Measurements from ENCODE around the gene RAB6B. TPM values are rescaled to one million over a fixed set of nuclear protein-coding genes. Genes with fewer than 3 reads are reported as not detected.

Gene RAB6B
- total RNA-seq, 1 donor from 2014 or later: 25.7 TPM

DNA sequence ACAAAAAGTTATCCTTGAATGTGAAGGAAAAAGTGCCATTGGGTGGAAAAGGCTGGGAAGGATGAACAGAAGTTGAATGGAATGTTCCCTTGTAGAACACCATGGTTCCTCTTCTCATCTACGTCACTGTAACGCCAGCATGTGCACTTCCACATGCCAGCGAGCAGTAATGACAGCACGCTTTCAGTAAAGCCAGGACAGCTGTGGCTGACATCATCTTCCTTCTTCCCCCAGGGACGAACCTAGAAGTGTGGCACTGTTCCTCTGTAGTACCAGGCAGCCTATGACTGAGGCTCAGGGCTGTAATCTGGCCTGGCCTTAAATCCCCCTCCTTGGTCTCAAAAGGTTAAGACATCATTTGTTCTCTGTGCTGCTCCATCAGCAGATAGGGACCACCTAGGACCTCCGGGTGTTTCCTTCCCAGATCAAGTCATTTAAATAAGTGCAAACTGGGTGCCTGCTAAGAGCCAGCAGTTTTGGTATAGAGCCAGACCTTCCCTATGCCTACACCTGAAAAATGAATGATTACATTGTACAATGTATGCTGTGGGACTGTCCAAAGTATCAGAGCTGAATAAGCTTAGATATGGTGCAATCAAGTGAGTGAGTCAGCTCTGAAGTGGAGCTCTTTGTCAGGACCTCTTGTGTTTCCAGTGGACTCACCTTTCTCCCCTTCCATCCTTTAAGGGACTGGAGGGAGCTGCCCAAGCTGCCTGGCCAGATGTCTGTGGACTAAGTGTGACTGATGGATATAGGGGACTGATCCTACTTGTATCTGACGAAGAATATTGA, 95.7 kb downstream of the RAB6B start:
- no peak overlapping the region for H3K4me3 Mint-ChIP-seq (ENCODE audit: unreplicated experiment)

DNA sequence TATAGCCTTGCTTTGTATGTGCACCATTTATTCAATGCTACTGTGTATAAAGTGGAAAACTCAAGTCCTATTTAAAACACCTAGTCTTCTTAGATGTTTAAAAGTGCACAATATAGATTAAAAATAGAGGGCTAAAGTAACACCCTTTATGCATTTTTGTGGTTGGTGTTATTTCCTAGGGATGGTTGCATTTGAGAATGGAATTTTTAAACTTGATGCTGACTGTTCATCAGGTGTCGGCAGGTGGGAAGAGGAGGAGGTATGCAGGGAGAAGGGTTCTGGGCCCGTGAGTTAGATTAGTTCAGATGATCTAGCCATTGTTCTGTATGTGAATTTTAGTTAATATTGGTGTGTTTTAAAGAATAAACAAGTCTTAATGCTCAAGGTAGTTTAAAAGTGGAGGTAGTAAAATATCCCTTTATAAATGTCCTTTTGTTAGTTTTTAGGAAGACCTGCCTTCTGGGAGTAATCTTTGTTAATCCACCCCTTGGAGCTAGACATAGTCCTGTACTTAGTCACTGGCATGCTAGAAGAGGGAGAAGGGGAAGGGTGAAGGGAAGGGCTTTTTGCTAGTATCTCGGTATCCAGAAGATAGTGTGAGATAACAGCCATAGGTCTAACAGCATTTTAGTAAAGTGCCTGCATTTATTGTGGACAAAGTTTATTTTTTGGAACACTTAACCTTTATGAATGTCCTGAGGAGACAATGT, 98.1 kb downstream of the RAB6B start:
- DNase-seq (ENCODE audit: low spot score): no peak
- Mint-ChIP-seq H3K9me3 (ENCODE audit: low read depth) (peaks cover 9% of the 10 kb centered on the region), H3K27ac (ENCODE audit: unreplicated experiment) (no peak overlapping the region), H3K4me1 (ENCODE audit: low read depth) (no peaks in the 10 kb centered on the region), H3K36me3 (ENCODE audit: low read depth) (peaks cover 5% of the 10 kb centered on the region), H3K4me3 (ENCODE audit: unreplicated experiment) (no peak overlapping the region), H3K27me3 (ENCODE audit: low read depth) (peaks cover 20% of the 10 kb centered on the region)
- TF ChIP-seq, protein P1, sequence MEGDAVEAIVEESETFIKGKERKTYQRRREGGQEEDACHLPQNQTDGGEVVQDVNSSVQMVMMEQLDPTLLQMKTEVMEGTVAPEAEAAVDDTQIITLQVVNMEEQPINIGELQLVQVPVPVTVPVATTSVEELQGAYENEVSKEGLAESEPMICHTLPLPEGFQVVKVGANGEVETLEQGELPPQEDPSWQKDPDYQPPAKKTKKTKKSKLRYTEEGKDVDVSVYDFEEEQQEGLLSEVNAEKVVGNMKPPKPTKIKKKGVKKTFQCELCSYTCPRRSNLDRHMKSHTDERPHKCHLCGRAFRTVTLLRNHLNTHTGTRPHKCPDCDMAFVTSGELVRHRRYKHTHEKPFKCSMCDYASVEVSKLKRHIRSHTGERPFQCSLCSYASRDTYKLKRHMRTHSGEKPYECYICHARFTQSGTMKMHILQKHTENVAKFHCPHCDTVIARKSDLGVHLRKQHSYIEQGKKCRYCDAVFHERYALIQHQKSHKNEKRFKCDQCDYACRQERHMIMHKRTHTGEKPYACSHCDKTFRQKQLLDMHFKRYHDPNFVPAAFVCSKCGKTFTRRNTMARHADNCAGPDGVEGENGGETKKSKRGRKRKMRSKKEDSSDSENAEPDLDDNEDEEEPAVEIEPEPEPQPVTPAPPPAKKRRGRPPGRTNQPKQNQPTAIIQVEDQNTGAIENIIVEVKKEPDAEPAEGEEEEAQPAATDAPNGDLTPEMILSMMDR (IDR thresholded peaks at IDR 0.05): no peak

More for the DNA sequence above, 95.7 kb downstream of the RAB6B start:
- H3K4me1 Mint-ChIP-seq (ENCODE audit: low read depth): peaks cover under 1% of the 10 kb centered on the region
- H3K9me3 Mint-ChIP-seq (ENCODE audit: low read depth): peaks cover 2% of the 10 kb centered on the region
- no peaks in the 10 kb centered on the region for H3K36me3 Mint-ChIP-seq (ENCODE audit: low read depth)
- no peak for DNase-seq (ENCODE audit: low spot score)
- H3K27me3 Mint-ChIP-seq (ENCODE audit: low read depth): peaks cover 25% of the 10 kb centered on the region
- H3K27ac Mint-ChIP-seq (ENCODE audit: unreplicated experiment): no peak overlapping the region
- TF ChIP-seq, protein P1 (IDR thresholded peaks at IDR 0.05): no peak

GRCh38 chr3:133792171-133792763, 103.4 kb downstream of the RAB6B start:
- peaks cover 5% of the 10 kb centered on the region for H3K27me3 Mint-ChIP-seq (ENCODE audit: low read depth)

DNA sequence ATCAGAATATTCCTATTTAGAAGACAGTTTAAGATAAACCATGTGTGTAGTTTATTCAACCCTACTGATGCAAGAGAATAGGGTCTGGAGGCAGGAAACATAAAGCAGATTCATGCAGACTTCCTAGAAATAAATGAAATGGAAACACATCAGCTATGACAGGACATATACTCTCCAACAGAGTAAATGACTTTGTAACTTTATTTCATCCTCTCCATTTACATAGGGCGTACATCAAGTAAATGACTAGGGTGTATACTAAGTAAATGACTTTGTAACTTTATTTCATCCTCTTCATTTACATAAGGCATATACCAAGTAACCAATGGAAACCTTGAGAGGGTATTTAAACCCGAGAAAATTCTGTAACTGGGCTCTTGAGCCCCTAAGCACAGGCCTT, 107.7 kb downstream of the RAB6B start:
- TF ChIP-seq, protein P1 (IDR thresholded peaks at IDR 0.05): no peak
- H3K27ac Mint-ChIP-seq (ENCODE audit: unreplicated experiment): no peak overlapping the region
- H3K4me3 Mint-ChIP-seq (ENCODE audit: unreplicated experiment): no peak overlapping the region
- H3K4me1 Mint-ChIP-seq (ENCODE audit: low read depth): no peaks in the 10 kb centered on the region
- DNase-seq (ENCODE audit: low spot score): no peak
- peaks cover 8% of the 10 kb centered on the region for H3K27me3 Mint-ChIP-seq (ENCODE audit: low read depth)
- peaks cover 22% of the 10 kb centered on the region for H3K9me3 Mint-ChIP-seq (ENCODE audit: low read depth)
- peaks cover 5% of the 10 kb centered on the region for H3K36me3 Mint-ChIP-seq (ENCODE audit: low read depth)

More at GRCh38 chr3:133792171-133792763, 103.4 kb downstream of the RAB6B start:
- H3K36me3 Mint-ChIP-seq (ENCODE audit: low read depth): peaks cover 6% of the 10 kb centered on the region
- H3K4me3 Mint-ChIP-seq (ENCODE audit: unreplicated experiment): no peak overlapping the region
- no peaks in the 10 kb centered on the region for H3K4me1 Mint-ChIP-seq (ENCODE audit: low read depth)
- H3K9me3 Mint-ChIP-seq (ENCODE audit: low read depth): peaks cover 26% of the 10 kb centered on the region
- DNase-seq (ENCODE audit: low spot score): no peak
- no peak overlapping the region for H3K27ac Mint-ChIP-seq (ENCODE audit: unreplicated experiment)
- TF ChIP-seq, protein P1 (IDR thresholded peaks at IDR 0.05): no peak

DNA sequence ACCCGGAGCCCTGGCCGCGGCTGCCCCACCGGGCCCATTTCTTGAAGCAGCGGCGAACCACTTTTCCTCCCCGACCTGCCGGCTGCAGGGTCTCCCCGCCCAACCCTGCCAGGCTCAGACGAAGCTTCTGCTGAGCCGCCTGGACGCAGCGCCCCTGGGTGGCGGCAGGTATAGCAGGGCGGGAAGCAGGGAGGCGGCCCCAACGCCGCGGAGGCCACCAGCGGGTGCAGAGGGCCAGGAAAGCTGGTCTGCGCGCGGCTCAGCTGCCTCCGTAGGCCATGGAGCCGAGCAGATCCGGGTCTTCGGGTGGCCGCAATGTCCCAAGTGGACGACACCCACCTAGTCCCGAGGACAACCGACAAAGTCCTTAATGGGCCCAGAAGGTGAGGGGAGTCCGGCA, 111.9 kb downstream of the RAB6B start:
- TF ChIP-seq, protein P1 (IDR thresholded peaks at IDR 0.05): no peak
- H3K27me3 Mint-ChIP-seq (ENCODE audit: low read depth): peaks cover 20% of the 10 kb centered on the region
- no peak overlapping the region for H3K27ac Mint-ChIP-seq (ENCODE audit: unreplicated experiment)
- H3K36me3 Mint-ChIP-seq (ENCODE audit: low read depth): no peaks in the 10 kb centered on the region
- H3K4me1 Mint-ChIP-seq (ENCODE audit: low read depth): no peaks in the 10 kb centered on the region
- DNase-seq (ENCODE audit: low spot score): no peak
- H3K4me3 Mint-ChIP-seq (ENCODE audit: unreplicated experiment): no peak overlapping the region
- no peaks in the 10 kb centered on the region for H3K9me3 Mint-ChIP-seq (ENCODE audit: low read depth)
